ENCODE data around the gene DTX3.
"Not testable (repeated sequence)": the region's sequence is repeated elsewhere in the genome, so short reads cannot be mapped to it uniquely, and the experiment has no call there.

Gene DTX3

GRCh38 chr12:57607958-57608663 lies 3.5 kb downstream of the DTX3 start:
- no peak for DNase-seq

GRCh38 chr12:57609101-57609780 lies 4.6 kb downstream of the DTX3 start:
- no peak for DNase-seq

- no peak for DNase-seq
Observed at GRCh38 chr12:57609781-57610553, 5.3 kb downstream of the DTX3 start.

- DNase-seq: no peak
Observed at GRCh38 chr12:57610554-57611107, 6.0 kb downstream of the DTX3 start.

- DNase-seq: peak; percentile 47
Observed at GRCh38 chr12:57611108-57611826, 6.6 kb downstream of the DTX3 start, which contains the start of gene ARHGEF25. Gene ARHGEF25, plus strand, starts transcription at chr12:57611435. Its CDS starts 460 bp downstream, at chr12:57611895.

GRCh38 chr12:57611827-57612710 lies 7.4 kb downstream of the DTX3 start:
- no peak for DNase-seq

- DNase-seq: no peak
Observed at GRCh38 chr12:57612711-57613426, 8.2 kb downstream of the DTX3 start.

GRCh38 chr12:57613427-57614109 lies 8.9 kb downstream of the DTX3 start:
- no peak for DNase-seq

GRCh38 chr12:57614178-57614947 lies 9.7 kb downstream of the DTX3 start:
- no peak for DNase-seq

- DNase-seq: no peak
Observed at GRCh38 chr12:57614948-57615500, 10.4 kb downstream of the DTX3 start.

- DNase-seq: no peak
Observed at GRCh38 chr12:57615637-57616036, 11.0 kb downstream of the DTX3 start.

- DNase-seq: no peak
Observed at GRCh38 chr12:57616383-57617101, 11.9 kb downstream of the DTX3 start.

GRCh38 chr12:57617942-57618341 lies 13.3 kb downstream of the DTX3 start:
- DNase-seq: no peak

GRCh38 chr12:57618431-57618830 lies 13.8 kb downstream of the DTX3 start:
- not testable (repeated sequence) for DNase-seq

GRCh38 chr12:57618966-57619433 lies 14.4 kb downstream of the DTX3 start:
- no peak for DNase-seq

GRCh38 chr12:57619434-57620244 lies 15.0 kb downstream of the DTX3 start:
- no peak for DNase-seq

GRCh38 chr12:57620245-57620935 lies 15.8 kb downstream of the DTX3 start:
- DNase-seq: no peak

Data from NCI-H774 (cell line).